SK-N-SH treated with all-trans-retinoic acid at 6 μM for 48 hours (cell line): ENCODE data around the gene FHOD3.
"Not testable (repeated sequence)": the region's sequence is repeated elsewhere in the genome, so short reads cannot be mapped to it uniquely, and the experiment has no call there.

Experiments used
- ATAC-seq: fragments of 200-7000 bp; cut with Tn5 transposase; 3 replicates; pipeline ENCODE4 v1.9.1; 2020; ENCODE audit warnings: mild to moderate bottlenecking, moderate library complexity
- ARNTL ChIP-seq: fragments of 450-650 bp; formaldehyde crosslinking; IDR thresholded peaks from 2 replicates; pipeline ENCODE4 v1.5.0; 2020; ENCODE audit warnings: low read depth, mild to moderate bottlenecking, moderate library complexity, borderline replicate concordance
- BACH2 ChIP-seq: fragments of 250-450 bp; sonication (Bioruptor Pico); IDR thresholded peaks from 2 replicates; pipeline ENCODE4 v1.9.0; 2021; ENCODE audit warnings: mild to moderate bottlenecking, borderline replicate concordance
- CSDC2 ChIP-seq: fragments of 250-450 bp; sonication (Bioruptor Pico); IDR thresholded peaks from 2 replicates; pipeline ENCODE4 v1.5.0; 2020; ENCODE audit warnings: mild to moderate bottlenecking, moderate library complexity
- CSRNP3 ChIP-seq: fragments of 250-450 bp; sonication (Bioruptor Pico); IDR thresholded peaks from 2 replicates; pipeline ENCODE4 v1.5.1; 2021; ENCODE audit warnings: mild to moderate bottlenecking, moderate library complexity
- ESRRG ChIP-seq: fragments of 250-450 bp; sonication (Bioruptor Pico); IDR thresholded peaks from 2 replicates; pipeline ENCODE4 v1.6.1; 2021; ENCODE audit warnings: mild to moderate bottlenecking
- GLIS3 ChIP-seq: fragments of 250-450 bp; sonication (Bioruptor Pico); IDR thresholded peaks from 2 replicates; pipeline ENCODE4 v1.5.0; 2020; ENCODE audit warnings: mild to moderate bottlenecking, moderate library complexity
- ISL1 ChIP-seq: fragments of 250-450 bp; sonication (Bioruptor Pico); IDR thresholded peaks from 2 replicates; pipeline ENCODE4 v2.1.2; 2022; ENCODE audit warnings: mild to moderate bottlenecking, moderate library complexity
- OSR1 ChIP-seq: fragments of 250-450 bp; sonication (Bioruptor Pico); IDR thresholded peaks from 2 replicates; pipeline ENCODE4 v1.8.0; 2022; ENCODE audit warnings: moderate library complexity, mild to moderate bottlenecking, inconsistent platforms
- PATZ1 ChIP-seq: fragments of 250-450 bp; sonication (Bioruptor Pico); IDR thresholded peaks from 2 replicates; pipeline ENCODE4 v1.8.0; 2020; ENCODE audit warnings: mild to moderate bottlenecking, moderate library complexity, borderline replicate concordance
- PPARA ChIP-seq: fragments of 250-450 bp; sonication (Bioruptor Pico); IDR thresholded peaks from 2 replicates; pipeline ENCODE4 v1.5.0; 2020; ENCODE audit warnings: mild to moderate bottlenecking, borderline replicate concordance
- RARB ChIP-seq: fragments of 250-450 bp; sonication (Bioruptor Pico); IDR thresholded peaks from 2 replicates; pipeline ENCODE4 v1.8.0; 2021; ENCODE audit warnings: mild to moderate bottlenecking, moderate library complexity
- SNAI2 ChIP-seq: fragments of 250-450 bp; sonication (Bioruptor Pico); IDR thresholded peaks from 2 replicates; pipeline ENCODE4 v1.5.0; 2020; ENCODE audit warnings: mild to moderate bottlenecking, moderate library complexity
- TCF4 ChIP-seq: fragments of 250-450 bp; sonication (Bioruptor Pico); IDR thresholded peaks from 2 replicates; pipeline ENCODE4 v1.8.0; 2021; ENCODE audit warnings: mild to moderate bottlenecking, moderate library complexity, borderline replicate concordance
- TOX ChIP-seq: fragments of 250-450 bp; sonication (Bioruptor Pico); IDR thresholded peaks from 2 replicates; pipeline ENCODE4 v1.8.0; 2021; ENCODE audit warnings: mild to moderate bottlenecking, moderate library complexity, borderline replicate concordance
- TSHZ2 ChIP-seq: fragments of 250-450 bp; sonication (Bioruptor Pico); IDR thresholded peaks from 2 replicates; pipeline ENCODE4 v1.5.0; 2020; ENCODE audit warnings: mild to moderate bottlenecking, moderate library complexity
- ZC3H10 ChIP-seq: fragments of 250-450 bp; sonication (Bioruptor Pico); IDR thresholded peaks from 2 replicates; pipeline ENCODE4 v1.5.1; 2021; ENCODE audit warnings: mild to moderate bottlenecking, moderate library complexity
- ZFP3 ChIP-seq: fragments of 250-450 bp; sonication (Bioruptor Pico); IDR thresholded peaks from 2 replicates; pipeline ENCODE4 v1.5.0; 2020; ENCODE audit warnings: mild to moderate bottlenecking, moderate library complexity
- ZFP30 ChIP-seq: fragments of 450-650 bp; formaldehyde crosslinking; IDR thresholded peaks from 2 replicates; pipeline ENCODE4 v1.5.0; 2022; ENCODE audit warnings: mild to moderate bottlenecking, moderate library complexity
- ZNF70 ChIP-seq: fragments of 450-650 bp; formaldehyde crosslinking; IDR thresholded peaks from 2 replicates; pipeline ENCODE4 v1.5.0; 2020; ENCODE audit warnings: mild to moderate bottlenecking, moderate library complexity
- ZNF8 ChIP-seq: fragments of 450-650 bp; formaldehyde crosslinking; IDR thresholded peaks from 2 replicates; pipeline ENCODE4 v1.5.0; 2020; ENCODE audit warnings: mild to moderate bottlenecking, moderate library complexity
- TF ChIP-seq, protein P1 (sequence below): fragments of 250-450 bp; sonication (Bioruptor Pico); IDR thresholded peaks from 2 replicates; pipeline ENCODE4 v1.5.1; 2020; ENCODE audit warnings: low read depth, mild to moderate bottlenecking, moderate library complexity

FHOD3 gene

GRCh38 chr18:36814994-36815393 lies 517.5 kb downstream of the FHOD3 start (continued):
- no peak for TF ChIP-seq ESRRG (CRISPR knock-in tag)
- TF ChIP-seq ZC3H10 (CRISPR knock-in tag) = no peak
- TF ChIP-seq ISL1 (CRISPR knock-in tag) = no peak
- no peak for TF ChIP-seq TOX (CRISPR knock-in tag)
- TF ChIP-seq PPARA (CRISPR knock-in tag) = no peak
- TF ChIP-seq, all 23 proteins: peak for 0

GRCh38 chr18:36816096-36816495 lies 518.6 kb downstream of the FHOD3 start:
- not testable (repeated sequence) for ATAC-seq

- ATAC-seq = no peak
- TF ChIP-seq OSR1 = no peak
- TF ChIP-seq TOX (CRISPR knock-in tag) = no peak
- TF ChIP-seq PATZ1 (CRISPR knock-in tag) = no peak
- TF ChIP-seq GLIS3 = no peak
- TF ChIP-seq ZFP30 = no peak
- TF ChIP-seq ARNTL (CRISPR knock-in tag) = no peak
- no peak for TF ChIP-seq SNAI2 (CRISPR knock-in tag)
- TF ChIP-seq RARB (CRISPR knock-in tag) = no peak
- no peak for TF ChIP-seq ZC3H10 (CRISPR knock-in tag)
- TF ChIP-seq ZNF8 (CRISPR knock-in tag) = no peak
- TF ChIP-seq BACH2 = no peak
- no peak for TF ChIP-seq TCF4 (CRISPR knock-in tag)
- no peak for TF ChIP-seq TSHZ2
- TF ChIP-seq ZNF70 (CRISPR knock-in tag) = no peak
- no peak for TF ChIP-seq ISL1 (CRISPR knock-in tag)
- TF ChIP-seq, protein P1, sequence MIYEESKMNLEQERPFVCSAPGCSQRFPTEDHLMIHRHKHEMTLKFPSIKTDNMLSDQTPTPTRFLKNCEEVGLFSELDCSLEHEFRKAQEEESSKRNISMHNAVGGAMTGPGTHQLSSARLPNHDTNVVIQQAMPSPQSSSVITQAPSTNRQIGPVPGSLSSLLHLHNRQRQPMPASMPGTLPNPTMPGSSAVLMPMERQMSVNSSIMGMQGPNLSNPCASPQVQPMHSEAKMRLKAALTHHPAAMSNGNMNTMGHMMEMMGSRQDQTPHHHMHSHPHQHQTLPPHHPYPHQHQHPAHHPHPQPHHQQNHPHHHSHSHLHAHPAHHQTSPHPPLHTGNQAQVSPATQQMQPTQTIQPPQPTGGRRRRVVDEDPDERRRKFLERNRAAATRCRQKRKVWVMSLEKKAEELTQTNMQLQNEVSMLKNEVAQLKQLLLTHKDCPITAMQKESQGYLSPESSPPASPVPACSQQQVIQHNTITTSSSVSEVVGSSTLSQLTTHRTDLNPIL (CRISPR knock-in tag) = no peak
Observed at GRCh38 chr18:36817039-36817438, 519.5 kb downstream of the FHOD3 start.

DNA sequence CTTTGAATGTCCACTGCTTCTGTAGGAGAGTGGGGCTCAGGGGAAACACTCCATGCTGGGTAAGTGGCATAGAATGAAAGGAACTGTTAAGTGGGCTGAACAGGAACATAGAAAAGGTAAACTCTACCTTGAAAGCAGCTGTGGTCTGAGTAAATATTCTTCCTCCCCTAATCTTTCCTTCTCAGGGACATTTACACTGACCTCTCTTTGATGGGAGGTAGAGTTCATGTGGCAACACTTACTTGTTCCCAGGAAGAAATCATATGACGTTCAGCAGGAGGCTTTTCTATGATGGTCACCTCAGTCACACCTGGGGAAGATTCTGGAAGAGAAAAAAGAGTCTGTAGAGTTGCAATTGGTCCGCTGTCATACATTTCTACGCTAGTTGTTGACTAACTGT lies 521.1 kb downstream of the FHOD3 start:
- no peak for ATAC-seq

More for the DNA sequence above, 521.1 kb downstream of the FHOD3 start:
- TF ChIP-seq CSRNP3 (no peak), PATZ1 (CRISPR knock-in tag) (no peak), OSR1 (no peak), ZC3H10 (CRISPR knock-in tag) (no peak), PPARA (CRISPR knock-in tag) (no peak), TOX (CRISPR knock-in tag) (no peak), ZFP3 (no peak), ARNTL (CRISPR knock-in tag) (no peak), GLIS3 (no peak), ZNF70 (CRISPR knock-in tag) (no peak), ZNF8 (CRISPR knock-in tag) (no peak), CSDC2 (CRISPR knock-in tag) (no peak)
